Islet of Langerhans (tissue), 1 donor: ENCODE results near the gene SLC7A7.
"Not testable (repeated sequence)": the region's sequence is repeated elsewhere in the genome, so short reads cannot be mapped to it uniquely, and the experiment has no call there.

Experiments used
- FAIRE-seq: peaks from one replicate; lab custom pipeline; 2011; peaks lifted over from hg19 to GRCh38; lab: Jason Lieb, UNC

SLC7A7 gene

DNA sequence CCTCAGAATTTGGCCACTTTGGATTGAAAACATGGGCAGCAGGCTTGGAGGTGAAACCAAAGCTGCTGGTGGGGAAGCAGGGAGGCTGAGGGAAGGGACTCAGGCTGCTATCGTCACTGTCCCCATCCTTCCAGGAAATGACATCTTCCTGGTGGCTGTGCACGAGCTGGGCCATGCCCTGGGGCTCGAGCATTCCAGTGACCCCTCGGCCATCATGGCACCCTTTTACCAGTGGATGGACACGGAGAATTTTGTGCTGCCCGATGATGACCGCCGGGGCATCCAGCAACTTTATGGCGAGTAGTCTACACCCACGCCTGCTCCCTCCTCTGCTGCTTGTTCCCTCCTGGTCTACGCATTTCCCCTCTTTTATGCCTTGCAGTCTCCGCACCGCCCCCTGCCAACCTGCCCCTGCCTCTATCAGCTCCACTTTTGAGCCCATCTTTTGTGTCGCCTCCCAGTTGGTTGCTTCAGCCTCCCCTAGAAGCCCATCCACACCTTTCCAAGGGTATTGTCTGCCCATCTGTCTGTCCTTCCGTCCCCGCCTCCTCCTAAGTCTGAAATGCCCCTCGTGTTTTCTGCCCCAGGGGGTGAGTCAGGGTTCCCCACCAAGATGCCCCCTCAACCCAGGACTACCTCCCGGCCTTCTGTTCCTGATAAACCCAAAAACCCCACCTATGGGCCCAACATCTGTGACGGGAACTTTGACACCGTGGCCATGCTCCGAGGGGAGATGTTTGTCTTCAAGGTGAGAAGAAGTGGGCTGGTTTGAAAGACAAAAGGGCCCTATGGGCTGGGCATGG is 28.1 kb upstream of the SLC7A7 start:
- no peak for FAIRE-seq

DNA sequence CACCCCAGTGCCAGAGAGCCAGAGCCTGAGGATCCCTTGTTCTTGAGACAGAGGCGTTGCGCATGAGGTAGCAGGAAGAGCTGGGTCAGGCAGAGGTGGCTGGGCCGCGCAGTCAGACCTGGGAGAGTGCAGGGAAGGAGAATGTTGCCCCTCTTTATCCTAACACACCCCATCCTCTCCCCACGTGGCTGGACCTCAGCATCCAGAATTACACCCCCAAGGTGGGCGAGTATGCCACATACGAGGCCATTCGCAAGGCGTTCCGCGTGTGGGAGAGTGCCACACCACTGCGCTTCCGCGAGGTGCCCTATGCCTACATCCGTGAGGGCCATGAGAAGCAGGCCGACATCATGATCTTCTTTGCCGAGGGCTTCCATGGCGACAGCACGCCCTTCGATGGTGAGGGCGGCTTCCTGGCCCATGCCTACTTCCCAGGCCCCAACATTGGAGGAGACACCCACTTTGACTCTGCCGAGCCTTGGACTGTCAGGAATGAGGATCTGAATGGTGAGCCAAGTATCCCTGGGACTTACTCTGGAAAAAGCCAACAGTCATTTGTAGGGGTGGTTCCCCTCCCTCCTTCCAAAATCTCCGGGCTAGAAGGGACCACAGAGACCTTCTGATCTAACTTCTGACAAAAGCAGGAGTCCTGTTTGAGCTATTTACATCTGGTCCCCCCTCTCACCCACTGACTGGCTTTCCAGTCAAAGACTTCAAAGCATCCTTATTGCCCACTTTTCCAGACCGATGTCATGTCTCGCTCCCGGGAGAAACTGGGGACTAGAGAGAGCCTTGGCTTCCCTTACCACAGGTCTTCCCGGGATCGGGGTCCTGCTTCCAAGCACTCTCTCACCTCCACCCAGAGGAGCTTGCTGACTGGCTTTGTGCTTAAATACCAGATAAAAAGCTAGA is 27.2 kb upstream of the SLC7A7 start:
- FAIRE-seq = no peak

DNA sequence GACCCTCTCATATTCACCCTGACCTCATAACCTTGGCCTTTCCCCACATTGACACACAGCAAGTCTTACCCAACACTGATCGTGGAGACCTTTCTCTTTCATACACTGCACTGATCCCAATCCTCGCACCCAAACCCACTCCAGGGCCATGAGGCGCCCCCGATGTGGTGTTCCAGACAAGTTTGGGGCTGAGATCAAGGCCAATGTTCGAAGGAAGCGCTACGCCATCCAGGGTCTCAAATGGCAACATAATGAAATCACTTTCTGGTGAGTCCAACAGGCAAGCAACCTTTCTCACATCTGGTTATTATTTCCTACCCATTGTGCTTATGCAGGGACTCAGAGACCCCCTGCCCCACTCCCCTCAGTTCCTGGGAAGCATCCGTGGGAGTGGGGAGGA is 26.5 kb upstream of the SLC7A7 start:
- no peak for FAIRE-seq

DNA sequence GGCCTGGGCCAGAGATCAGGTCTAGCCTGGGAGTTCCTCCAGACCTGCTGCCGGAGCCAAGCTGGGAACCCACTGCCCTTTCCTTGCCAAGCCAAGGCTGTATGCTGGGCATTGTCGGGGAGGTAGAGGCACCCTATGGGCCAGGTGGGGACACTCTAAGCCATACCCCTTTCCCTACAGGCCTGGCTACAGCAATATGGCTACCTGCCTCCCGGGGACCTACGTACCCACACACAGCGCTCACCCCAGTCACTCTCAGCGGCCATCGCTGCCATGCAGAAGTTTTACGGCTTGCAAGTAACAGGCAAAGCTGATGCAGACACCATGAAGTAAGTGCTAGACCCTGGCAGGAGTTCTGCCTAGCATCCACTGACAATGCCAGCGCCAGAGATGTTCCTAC is 26.1 kb upstream of the SLC7A7 start:
- FAIRE-seq = no peak

DNA sequence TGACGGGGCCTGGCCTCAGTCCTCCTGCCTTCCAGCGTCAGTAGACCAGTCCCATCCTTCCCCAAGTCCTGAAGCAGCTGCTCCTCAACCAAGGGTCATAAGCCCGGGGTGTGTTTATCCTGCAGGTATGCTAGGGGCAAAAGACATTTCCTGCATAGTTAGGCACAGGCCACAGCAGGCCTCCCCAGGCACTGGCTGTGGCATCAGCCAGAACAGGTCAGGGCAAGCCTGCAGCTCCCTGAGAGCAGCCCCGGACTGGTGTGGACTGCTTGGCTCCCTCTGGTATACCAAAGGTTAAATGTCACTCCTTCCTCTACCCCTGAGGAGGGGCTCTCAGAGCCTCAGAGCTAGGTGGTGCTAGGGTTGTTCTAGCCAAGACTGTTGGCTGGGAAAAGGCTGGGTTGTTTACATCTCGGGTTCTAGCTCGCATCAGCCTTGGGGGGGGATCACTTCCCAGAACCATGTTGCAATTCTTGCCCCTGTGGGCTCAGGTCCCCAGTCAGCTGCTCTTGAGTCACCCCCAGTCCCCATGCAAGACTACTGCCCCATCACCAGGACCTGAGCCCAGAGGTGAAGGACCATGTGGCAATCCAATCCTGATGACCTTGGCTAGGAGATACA is 24.0 kb upstream of the SLC7A7 start:
- no peak for FAIRE-seq

DNA sequence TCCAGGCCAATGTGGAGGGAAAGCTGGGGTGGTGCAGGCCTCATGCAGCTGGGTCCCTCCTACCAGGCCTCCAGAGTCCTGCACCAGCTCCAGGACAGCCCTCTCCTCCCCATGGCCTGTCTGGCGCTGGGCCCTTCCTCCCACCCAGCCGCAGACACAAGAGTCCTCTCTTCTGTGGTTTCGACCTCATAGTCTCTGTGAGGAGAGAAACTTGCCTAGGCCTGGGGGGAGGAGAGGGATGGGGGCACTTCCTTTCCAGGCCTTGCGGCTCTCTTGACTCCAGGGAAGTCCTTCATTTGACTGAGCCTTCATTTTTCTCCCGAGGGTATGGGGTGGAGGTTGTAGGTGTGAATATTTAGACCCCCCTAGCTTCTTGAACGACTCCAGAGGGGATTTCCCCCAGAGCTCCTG is 23.4 kb upstream of the SLC7A7 start:
- FAIRE-seq = no peak

DNA sequence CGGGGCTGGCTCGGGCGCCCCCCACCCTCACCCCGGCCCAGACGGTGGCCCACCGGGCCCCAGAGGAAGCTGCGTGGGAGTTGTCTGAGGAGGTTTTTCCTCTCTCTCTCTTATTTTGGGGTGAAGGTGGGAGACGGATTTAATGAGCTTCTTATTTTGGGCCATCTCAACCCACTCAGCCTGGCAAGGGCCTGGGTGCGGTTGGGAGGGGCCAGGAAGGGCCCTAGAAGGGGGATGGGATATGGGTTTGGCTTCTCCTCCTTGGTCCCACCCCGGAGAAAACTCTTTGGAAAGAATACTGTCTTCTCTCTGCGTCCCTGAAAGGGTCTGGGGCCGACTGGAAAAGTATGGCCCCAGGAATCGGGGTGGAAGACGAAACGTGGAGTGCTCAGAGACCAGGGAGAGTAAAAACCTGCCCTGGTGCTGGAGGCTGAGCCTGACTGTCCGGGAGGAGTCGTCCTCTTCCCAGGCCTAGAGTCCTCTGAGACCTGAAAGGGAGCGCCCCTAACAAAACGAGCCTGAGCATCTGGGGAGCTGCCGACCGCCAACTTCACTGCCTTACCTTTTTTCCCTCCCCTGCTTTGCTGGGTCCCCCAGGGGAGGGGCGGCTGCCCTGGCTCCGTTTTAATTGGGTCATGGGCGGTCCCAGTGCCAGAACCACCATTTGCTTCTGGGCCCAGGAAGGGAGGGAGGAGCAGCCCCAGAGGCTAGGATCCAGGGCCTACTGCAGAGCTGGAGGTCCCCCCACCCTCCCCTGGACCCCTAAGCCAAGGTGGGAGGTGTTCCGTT is 22.7 kb upstream of the SLC7A7 start:
- FAIRE-seq = no peak

DNA sequence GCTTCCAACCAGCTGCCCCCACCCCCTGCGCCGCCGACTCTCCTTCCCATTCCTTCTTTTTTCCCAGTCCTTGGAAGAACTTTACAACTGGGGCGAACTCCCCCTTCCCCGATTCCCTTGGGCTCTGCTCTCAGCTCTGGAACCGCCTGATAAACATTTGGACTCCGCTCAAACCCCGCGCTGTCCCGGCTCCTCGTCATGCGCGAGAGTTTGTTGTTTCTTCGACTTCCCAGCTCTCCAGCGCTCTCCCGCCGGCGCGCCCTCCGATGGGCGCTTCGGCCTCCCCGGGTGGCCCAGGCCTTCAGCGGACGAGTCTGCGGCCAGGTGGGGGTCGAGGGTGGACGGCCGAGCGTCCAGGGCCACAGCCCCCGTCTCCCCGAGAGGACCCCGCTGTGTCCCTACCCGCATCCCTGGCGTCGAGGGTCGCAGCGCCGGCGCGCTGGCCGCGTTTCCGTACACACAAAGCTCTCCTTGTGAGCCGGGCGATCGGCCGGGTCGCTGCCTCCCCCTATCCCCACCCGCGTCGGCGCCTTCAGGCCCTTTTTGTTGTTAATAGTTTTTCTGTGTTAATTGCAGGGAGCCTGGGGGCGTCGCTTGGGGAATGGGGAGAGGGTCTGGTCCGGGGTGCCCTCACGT is 22.0 kb upstream of the SLC7A7 start:
- no peak for FAIRE-seq

DNA sequence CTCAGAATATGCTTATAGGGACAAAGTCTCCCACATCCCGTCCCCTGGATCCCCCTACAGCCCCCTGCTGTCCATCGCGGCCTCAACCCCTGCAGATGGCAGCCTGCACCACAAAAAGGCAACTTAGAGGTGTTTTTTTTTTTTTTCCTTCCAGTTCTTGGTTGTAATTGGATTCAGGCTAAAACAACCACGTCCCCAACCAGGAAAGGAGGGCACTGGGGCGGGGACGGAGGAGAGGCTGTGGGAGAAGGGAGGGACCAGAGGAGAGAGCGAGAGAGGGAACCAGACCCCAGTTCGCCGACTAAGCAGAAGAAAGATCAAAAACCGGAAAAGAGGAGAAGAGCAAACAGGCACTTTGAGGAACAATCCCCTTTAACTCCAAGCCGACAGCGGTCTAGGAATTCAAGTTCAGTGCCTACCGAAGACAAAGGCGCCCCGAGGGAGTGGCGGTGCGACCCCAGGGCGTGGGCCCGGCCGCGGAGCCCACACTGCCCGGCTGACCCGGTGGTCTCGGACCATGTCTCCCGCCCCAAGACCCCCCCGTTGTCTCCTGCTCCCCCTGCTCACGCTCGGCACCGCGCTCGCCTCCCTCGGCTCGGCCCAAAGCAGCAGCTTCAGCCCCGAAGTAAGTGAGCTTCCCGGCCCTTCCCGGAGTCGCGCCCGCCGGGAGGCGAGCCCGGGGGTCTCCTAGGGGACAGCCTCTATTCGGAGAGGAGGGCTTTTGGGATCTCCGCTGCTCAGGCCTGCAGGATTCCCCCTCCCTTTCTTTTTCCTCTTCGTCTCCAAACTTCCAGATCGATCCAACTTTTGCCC is 21.3 kb upstream of the SLC7A7 start, which contains the start of gene MMP14:
MMP14 (plus strand) TSS at position 285 of the 813 bp plus-strand sequence; CDS start at position 518, 233 bp downstream.
- no peak for FAIRE-seq

DNA sequence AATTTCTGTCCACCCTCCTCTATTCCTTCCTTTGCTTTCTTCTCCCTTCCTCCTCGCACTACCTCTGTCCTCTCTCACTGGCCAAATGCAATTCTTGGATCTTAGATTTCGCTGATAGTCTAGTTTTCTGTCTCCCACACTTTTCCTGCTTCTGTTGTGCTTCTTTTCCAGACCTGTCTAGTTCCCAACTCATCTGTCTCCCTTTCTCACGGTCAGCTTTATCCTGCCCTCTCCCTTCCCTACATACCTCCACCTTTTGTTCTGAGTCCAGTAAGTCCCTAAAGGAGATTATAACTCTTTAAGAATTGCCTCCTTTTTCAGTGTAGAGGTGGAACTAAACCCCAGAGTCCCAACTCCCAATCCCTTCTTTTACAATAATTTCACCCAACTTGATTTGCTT is 20.3 kb upstream of the SLC7A7 start:
- FAIRE-seq = no peak

DNA sequence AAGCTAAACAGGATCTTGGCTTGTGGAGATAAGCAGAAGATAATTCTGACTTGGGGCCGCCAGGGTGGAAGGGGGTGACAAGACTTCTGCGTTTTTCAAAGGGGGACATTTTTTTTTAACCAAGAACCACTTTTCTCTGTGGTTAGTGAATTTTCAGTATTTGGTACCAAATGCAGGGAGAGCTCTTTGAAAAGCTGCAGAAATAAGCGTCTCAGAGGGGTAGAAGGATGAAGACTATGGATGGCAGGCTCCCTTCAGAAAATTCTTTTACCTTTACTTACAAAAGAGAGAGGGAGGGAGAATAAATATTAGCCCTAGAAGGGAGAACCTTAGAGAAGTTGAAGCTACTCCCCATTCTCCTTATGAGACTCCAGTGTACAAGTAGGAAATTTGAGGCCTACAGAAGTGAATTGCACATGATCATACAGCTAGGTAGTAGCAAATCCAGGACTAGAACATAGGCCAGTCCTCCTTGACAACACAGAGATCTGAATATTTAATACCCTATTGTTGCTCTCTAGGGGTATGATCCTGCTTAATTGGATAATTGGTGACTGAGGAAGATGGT is 15.3 kb upstream of the SLC7A7 start:
- no peak for FAIRE-seq

DNA sequence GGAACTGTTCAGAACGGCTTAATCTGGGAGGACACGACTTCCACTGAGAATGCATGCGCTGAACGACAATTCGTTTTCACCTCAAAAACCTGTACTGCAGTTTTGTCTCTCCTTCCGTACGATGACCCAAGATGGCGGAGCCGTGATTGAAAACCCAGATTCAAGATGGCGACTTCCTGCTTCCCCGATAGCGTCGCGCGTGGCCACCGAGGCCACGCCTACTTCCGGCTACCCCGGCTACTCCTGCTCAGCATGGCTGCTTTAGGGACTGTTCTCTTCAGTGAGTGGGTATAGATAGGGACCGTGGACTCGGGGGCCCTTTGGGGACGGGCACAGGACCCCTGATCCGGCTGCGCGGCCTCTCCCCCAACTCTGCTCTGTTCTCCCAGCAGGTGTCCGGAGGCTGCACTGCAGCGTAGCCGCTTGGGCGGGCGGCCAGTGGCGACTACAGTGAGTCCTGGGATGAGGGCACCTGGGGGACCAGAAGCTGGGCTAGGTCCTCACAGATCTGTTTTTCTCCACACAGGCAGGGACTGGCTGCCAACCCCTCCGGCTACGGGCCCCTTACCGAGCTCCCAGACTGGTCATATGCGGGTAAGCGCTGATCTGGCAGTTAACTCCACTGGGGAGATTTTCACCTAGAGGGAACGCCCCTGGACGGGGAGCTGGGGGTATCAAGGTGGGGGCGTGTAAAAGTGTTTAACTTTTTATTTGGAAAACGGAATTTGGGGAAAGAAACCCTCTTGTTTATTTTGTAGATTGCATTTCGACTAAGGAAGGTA is 14.6 kb upstream of the SLC7A7 start, which contains the start of gene MRPL52:
MRPL52 (plus strand) TSS at position 227 of the 782 bp plus-strand sequence; CDS start at position 253, 26 bp downstream.
- no peak for FAIRE-seq

DNA sequence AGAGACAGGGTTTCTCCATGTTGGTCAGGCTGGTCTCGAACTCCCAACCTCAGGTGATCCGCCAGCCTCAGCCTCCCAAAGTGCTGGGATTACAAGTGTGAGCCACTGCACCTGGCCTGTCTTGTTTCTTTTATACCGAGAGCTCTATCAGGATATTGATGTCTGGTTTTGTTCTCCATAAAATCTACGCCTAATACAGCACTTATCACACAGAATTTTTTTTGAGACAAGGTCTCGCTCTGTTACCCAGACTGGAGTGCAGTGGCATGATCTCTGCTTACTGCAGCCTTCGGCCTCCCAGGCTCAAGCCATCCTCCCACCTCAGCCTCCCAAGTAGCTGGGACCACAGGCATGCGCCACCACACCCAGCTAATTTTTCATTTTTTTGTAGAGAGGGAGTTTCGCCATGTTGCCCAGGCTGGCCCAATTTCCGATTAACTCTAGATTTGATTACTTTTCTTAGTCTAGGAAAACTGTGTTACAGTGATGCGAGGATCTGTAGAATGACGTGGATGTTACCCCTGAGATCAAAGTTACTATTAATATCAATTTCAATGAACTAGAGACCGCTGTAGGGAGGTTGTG is 13.9 kb upstream of the SLC7A7 start:
- FAIRE-seq = not testable (repeated sequence)

DNA sequence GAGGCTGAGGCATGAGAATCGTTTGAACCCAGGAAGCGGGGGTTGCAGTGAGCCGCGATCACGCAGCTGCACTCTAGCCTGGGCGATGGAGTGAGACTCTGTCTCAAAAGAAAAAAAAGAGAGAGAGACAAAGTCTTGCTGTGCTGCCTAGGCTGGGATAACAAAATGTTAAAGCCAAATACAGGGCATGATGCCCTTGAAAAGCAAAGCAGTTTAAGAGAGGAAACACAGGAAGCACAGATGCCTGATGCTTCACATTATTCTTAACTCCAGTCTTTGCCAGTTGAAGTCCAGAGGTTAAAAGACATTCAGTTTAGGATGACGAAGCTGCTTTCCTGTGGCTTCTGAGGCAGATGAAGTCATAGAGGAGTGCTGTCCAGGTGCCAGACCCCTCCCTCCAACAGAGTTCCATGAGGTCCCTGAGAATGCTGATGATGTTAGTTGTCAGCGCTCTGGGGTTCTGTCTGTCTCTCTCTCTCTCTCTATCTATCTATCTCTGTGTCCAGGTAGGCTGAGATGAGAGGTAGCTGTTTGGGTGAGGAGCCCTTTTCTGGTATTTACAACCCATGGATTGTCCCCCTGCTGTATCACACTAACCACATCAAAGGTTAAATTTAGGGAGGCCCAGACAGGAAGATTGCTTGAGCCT is 9.6 kb upstream of the SLC7A7 start:
- FAIRE-seq = no peak

DNA sequence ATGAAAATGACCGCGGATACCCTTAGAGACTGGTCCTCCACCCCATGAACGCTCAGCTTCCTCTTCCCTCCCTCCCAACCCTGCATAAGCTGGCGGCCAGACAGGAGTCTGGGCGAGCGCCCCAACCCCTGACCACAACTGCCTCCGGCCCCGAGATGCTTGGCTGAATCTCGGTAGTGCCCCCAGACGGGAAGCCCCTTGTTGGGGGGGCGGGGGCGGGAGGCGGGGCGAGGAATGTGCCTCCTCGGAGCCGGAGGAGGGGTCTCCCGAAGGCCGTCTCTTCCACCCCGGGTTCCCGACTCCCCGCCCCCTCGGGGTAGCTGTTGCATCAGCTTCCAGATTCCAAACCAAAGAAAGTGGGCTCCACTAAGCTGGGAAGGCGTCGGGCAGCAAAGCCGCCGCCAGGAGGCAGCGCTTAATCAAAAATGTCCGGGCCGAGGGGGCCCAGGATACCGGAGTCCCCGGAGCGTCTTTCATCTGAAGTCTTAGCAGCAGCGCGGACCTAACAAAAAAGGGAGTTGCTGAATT is 7.4 kb upstream of the SLC7A7 start:
- FAIRE-seq = no peak

DNA sequence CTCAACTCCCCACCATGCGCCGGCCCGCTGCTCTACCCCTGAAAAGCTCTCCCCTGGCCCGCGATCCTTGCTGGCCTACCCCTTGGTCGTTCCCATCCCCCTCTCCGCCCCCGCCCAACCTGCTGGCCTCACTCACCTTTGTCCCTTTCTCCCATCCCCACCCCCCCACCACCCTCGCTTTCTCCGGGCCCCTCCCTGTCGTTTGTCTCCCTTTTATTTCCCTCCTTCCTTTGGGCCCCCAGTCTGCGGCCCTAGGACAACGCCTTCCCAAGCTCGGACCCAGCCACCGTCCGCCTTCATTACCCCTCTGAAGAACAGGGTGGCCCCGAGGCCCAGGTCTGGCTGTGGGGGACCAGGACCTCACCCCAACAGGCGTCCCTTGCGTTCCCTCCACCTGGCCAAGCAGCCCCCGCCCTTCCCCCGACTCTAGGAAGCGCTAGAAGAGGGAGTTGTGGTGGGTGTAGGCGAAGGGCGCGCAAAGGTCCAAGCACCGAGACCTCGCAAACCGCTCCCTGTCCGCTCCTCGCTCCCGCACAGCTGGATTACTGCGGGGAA is 6.9 kb upstream of the SLC7A7 start:
- FAIRE-seq = no peak

DNA sequence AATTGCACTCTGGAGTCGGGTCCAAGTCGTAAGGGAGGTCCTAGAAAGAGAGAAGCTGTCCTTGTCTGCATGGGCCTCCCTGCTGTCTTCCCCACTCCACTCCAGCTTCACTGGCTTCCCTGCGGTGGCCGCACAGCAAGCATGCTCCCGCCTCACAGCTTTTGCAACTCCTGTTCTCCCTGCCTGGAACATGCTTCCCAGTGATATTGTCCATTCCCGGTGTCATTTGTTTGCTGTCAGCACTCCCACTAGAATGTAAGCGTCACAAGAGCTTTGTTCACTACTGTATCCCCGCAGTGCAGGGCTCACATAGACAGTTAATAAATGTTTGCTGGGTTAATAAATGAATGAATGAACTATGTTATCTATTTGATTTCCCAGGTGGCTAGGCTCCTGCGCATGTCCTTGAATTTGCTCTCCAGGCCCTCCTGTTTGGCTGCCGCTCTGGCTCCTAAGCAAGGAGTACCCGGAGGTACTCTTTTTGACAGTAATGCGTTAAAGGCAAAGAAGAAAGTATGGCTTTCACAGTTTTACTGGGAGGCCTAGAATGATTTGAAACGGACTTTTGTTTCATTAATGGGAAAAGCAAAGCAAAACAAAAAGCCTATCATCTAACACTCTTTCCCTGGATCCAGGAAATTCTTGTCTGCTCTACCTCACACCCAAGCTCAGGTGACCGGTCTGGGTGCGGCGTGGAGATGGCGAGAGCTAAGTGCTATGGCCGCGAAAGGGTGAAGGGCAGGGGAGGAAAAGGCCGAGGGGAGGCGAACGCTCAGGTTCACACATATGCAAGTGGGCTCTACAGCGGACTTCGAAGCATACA is 6.2 kb upstream of the SLC7A7 start:
- FAIRE-seq = no peak
